ENCODE data around the gene HEMK1.

- TF ChIP-seq CTCF (IDR thresholded peaks at IDR 0.05) (no peak), POLR2A (IDR thresholded peaks at IDR 0.05; ENCODE audit: low read depth) (no peak), POLR2AphosphoS5 (IDR thresholded peaks at IDR 0.05) (no peak)
These were observed 54.6 kb downstream of the HEMK1 start for GRCh38 chr3:50623840-50624474.

Measured in esophagus muscularis mucosa (tissue), 3 donors.